Subcutaneous adipose tissue (tissue), 4 donors: ENCODE measurements around the gene PEX3. TPM values are rescaled to one million over a fixed set of nuclear protein-coding genes. Genes with fewer than 3 reads are reported as not detected.

Experiments
- CTCF ChIP-seq: fragments of 450-650 bp; IDR thresholded peaks from one replicate; pipeline ENCODE4 v1.5.1; 2016; ENCODE audit warnings: low read depth, mild to moderate bottlenecking, control low read depth, antibody characterized with exemption, moderate library complexity
- total RNA-seq, 4 donors: library from RNA; depleted of rRNA; stranded (reverse); fragments of >200 nt; gene quantifications; one replicate each; pipeline ENCODE4 v1.1.0, GENCODE V29; 2016

The PEX3 gene
- total RNA-seq, 4 donors from 2014 or later, result 7.3 to 14.3 (median 12.4) TPM

GRCh38 chr6:143449714-143450452 lies 722 bp upstream of the PEX3 start:
- TF ChIP-seq CTCF, result no peak

DNA sequence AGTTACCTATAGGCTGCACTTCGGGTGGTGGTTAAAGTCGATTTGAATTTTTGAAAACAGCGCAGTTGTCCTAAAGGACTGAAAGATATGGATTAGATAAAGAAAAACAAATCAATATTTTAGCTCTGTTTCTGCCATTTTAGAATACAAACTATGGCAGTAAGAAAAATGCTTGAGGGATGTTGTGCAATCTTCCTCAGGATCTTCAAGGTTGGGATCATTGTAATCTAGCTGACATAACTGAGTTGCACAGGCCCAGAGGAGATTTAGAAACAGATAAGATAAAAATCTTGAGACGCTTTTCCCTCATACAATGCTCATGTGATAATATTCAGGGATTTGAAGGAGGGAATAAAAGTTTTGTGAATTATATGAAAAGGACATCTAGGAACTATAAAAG lies 926 bp downstream of the PEX3 start:
- TF ChIP-seq CTCF, result no peak

GRCh38 chr6:143457563-143458359 lies 7.2 kb downstream of the PEX3 start:
- no peak for TF ChIP-seq CTCF

GRCh38 chr6:143465546-143465945 lies 14.9 kb downstream of the PEX3 start:
- TF ChIP-seq CTCF, result no peak

- TF ChIP-seq CTCF, result no peak
Measured at GRCh38 chr6:143468026-143468425, 17.4 kb downstream of the PEX3 start.

DNA sequence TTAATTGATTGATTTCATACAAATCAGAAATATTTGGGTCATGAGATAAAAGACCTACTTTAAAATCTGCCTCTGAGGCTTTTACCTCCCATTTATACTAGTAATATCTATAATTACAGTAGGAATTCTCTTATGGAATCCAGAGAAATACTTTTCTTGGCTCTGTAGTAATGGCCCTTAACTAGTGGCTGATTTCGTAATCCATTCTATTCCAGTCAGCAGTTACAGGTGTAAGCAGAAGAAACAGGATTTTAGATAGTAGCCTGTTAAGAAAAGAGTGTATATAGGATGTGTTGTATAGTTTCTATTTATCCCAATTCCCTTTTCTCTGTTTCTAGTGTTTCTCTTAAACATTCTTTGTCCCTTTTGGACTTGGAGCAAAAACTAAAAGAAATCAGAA lies 21.2 kb downstream of the PEX3 start:
- TF ChIP-seq CTCF, result no peak

DNA sequence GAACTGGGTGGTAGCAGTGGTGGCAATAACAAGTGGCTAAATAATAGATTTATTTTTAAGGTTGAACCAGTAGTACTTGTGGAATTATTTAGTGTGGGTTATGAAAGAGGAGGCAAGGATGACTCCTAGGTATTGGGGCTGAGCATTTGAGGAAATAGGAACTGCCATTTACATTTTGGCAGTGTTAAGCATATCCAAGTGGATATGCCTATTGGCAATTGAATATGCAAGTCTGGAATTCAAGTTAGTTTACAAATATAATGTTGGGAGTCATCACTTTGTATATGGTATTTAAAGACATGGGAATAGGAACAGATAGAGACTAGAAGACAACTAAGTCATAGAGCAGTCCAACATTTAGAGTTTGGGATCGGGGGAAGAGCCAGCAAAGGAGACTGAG lies 25.9 kb downstream of the PEX3 start:
- no peak for TF ChIP-seq CTCF
